HCT116 (cell line): Measurements from ENCODE around the gene TNPO1. TPM values are rescaled to one million over a fixed set of nuclear protein-coding genes. Genes with fewer than 3 reads are reported as not detected.

ENCODE experiments used
- ATAC-seq: fragments of 200-7000 bp; cut with Tn5 transposase; 2 replicates; pipeline ENCODE4 v1.9.1; 2020; ENCODE audit warnings: mild to moderate bottlenecking, moderate library complexity
- BruUV-seq: library from RNA; stranded (reverse); fragments of 400-500 nt; replicated peaks from 2 replicates; lab custom pipeline; 2021; lab: Mats Ljungman, UMichigan
- CTCF ChIA-PET: fragments of 300-600 bp; sonication (Branson Sonifier 250); formaldehyde crosslinking; loops from one replicate; lab custom pipeline; 2021; ENCODE audit warnings: antibody characterized with exemption; lab: Charles Lee
- POLR2A ChIA-PET: fragments of 300-600, 350-600 bp; sonication (Branson Sonifier 250); formaldehyde crosslinking; loops from one replicate; lab custom pipeline; 2021; ENCODE audit warnings: antibody characterized with exemption; lab: Charles Lee
- RAD21 ChIA-PET, 2 experiments: fragments of 300-600 bp; sonication (Branson Sonifier 250); formaldehyde crosslinking; loops; one replicate each; lab custom pipeline; 2023; ENCODE audit warnings: low total read pairs in 2 of 2; ENCODE audit not compliant: uncharacterized antibody in 2 of 2, unreplicated experiment in 2 of 2, low non-redundant PET in 1 of 2; lab: Charles Lee
- DNase-seq: peaks from one replicate; pipeline ENCODE4 v3.0.0-alpha.2; 2010; ENCODE audit warnings: low read depth, low spot score
- H2AFZ ChIP-seq: fragments of 200-600 bp; shearing (Covaris generic), sonication (generic); 2 replicates; pipeline ENCODE4 v1.6.1; 2017; ENCODE audit warnings: low read depth, mixed run types, mixed read lengths, antibody characterized with exemption, low read length; ENCODE audit not compliant: poor library complexity, severe bottlenecking
- H3K27ac ChIP-seq: 2 replicates; pipeline ENCODE4 v1.5.1; 2012; ENCODE audit warnings: low read depth, low read length
- H3K27me3 ChIP-seq: fragments of 200-600 bp; sonication (generic); 2 replicates; pipeline ENCODE4 v1.6.1; 2016; ENCODE audit warnings: mixed run types, low read length, mixed read lengths; ENCODE audit not compliant: insufficient read depth
- H3K36me3 ChIP-seq, 2 experiments: fragments of 200-500 bp in 1 of 2; fragments of 200-600 bp in 1 of 2; sonication (Bioruptor generic) in 1 of 2; sonication (generic) in 1 of 2; 2 replicates each; pipeline versions ENCODE4 v1.5.1 to v1.6.1; 2014 to 2016; ENCODE audit warnings: low read length in 2 of 2, inconsistent platforms in 1 of 2, mixed read lengths in 1 of 2, mixed run types in 1 of 2; ENCODE audit not compliant: insufficient read depth in 2 of 2, control insufficient read depth in 1 of 2
- H3K4me1 ChIP-seq, 2 experiments: fragments of 200-600 bp in 1 of 2; sonication (generic) in 1 of 2; 2 replicates each; pipeline versions ENCODE4 v1.5.1 to v1.6.1; 2012 to 2017; ENCODE audit warnings: low read length in 2 of 2, inconsistent platforms in 1 of 2, mild to moderate bottlenecking in 1 of 2, mixed read lengths in 1 of 2, mixed run types in 1 of 2, moderate library complexity in 1 of 2; ENCODE audit not compliant: insufficient read depth in 2 of 2, control insufficient read depth in 1 of 2
- H3K4me2 ChIP-seq: fragments of 200-600 bp; sonication (generic); 2 replicates; pipeline ENCODE4 v1.6.1; 2017; ENCODE audit warnings: mixed run types, low read length, mixed read lengths
- H3K4me3 ChIP-seq, 2 experiments: fragments of 200-600 bp in 1 of 2; sonication (generic) in 1 of 2; replicated peaks in 1 of 2; 2 replicates each; pipeline ENCODE4 v1.5.1; 2011 to 2016; ENCODE audit warnings: low read length in 2 of 2, control low read depth in 1 of 2, low read depth in 1 of 2, mild to moderate bottlenecking in 1 of 2, mixed read lengths in 1 of 2, mixed run types in 1 of 2
- H3K79me2 ChIP-seq: fragments of 200-600 bp; sonication (generic); 2 replicates; pipeline ENCODE4 v1.6.1; 2017; ENCODE audit warnings: mild to moderate bottlenecking, mixed run types, low read length, moderate library complexity, mixed read lengths; ENCODE audit not compliant: insufficient read depth
- H3K9ac ChIP-seq: fragments of 200-600 bp; sonication (generic); 2 replicates; pipeline ENCODE4 v1.6.1; 2016; ENCODE audit warnings: low read length, mixed read lengths
- H3K9me2 ChIP-seq: fragments of 200-600 bp; sonication (generic), shearing (Covaris generic); 2 replicates; pipeline ENCODE4 v1.6.1; 2017; ENCODE audit warnings: mixed run types, mild to moderate bottlenecking, moderate library complexity; ENCODE audit not compliant: insufficient read depth
- H3K9me3 ChIP-seq, 2 experiments: fragments of 200-500 bp in 1 of 2; fragments of 200-600 bp in 1 of 2; sonication (Bioruptor generic) in 1 of 2; sonication (generic) in 1 of 2; 2 replicates each; pipeline ENCODE4 v1.6.1; 2014 to 2017; ENCODE audit warnings: low read length in 2 of 2, mixed read lengths in 2 of 2, inconsistent platforms in 1 of 2, low read depth in 1 of 2, mild to moderate bottlenecking in 1 of 2, mixed run types in 1 of 2, moderate library complexity in 1 of 2; ENCODE audit not compliant: control insufficient read depth in 1 of 2, insufficient read depth in 1 of 2
- H4K20me1 ChIP-seq: fragments of 200-600 bp; sonication (generic), shearing (Covaris generic); 2 replicates; pipeline ENCODE4 v1.6.1; 2017; ENCODE audit warnings: mixed run types, mild to moderate bottlenecking, moderate library complexity; ENCODE audit not compliant: insufficient read depth
- CEBPB ChIP-seq: IDR thresholded peaks from 2 replicates; pipeline ENCODE4 v1.6.1; 2012; ENCODE audit warnings: low read depth
- CTCF ChIP-seq, 3 experiments: fragments of 200-600 bp in 1 of 3; sonication (generic) in 1 of 3; IDR thresholded peaks in 2 of 3; conservative IDR thresholded peaks in 1 of 3; 2 replicates each; pipeline ENCODE4 v1.5.1; 2012 to 2017; ENCODE audit warnings: low read depth in 2 of 3, low read length in 2 of 3, antibody characterized with exemption in 1 of 3, borderline replicate concordance in 1 of 3, control low read depth in 1 of 3, mild to moderate bottlenecking in 1 of 3, mixed read lengths in 1 of 3, mixed run types in 1 of 3, moderate library complexity in 1 of 3; ENCODE audit not compliant: insufficient read depth in 1 of 3
- EZH2phosphoT487 ChIP-seq: fragments of 200-600 bp; IDR thresholded peaks from 2 replicates; pipeline ENCODE4 v1.6.1; 2018; ENCODE audit warnings: antibody characterized with exemption, borderline replicate concordance
- FOSL1 ChIP-seq: IDR thresholded peaks from 2 replicates; pipeline ENCODE4 v1.6.1; 2012; ENCODE audit warnings: low read depth
- JUND ChIP-seq: IDR thresholded peaks from 2 replicates; pipeline ENCODE4 v1.6.1; 2012
- RAD21 ChIP-seq: IDR thresholded peaks from 2 replicates; pipeline ENCODE4 v1.6.1; 2012; ENCODE audit warnings: low read depth, mild to moderate bottlenecking
- REST ChIP-seq: IDR thresholded peaks from 2 replicates; pipeline ENCODE4 v1.6.1; 2012; ENCODE audit warnings: low read depth
- ZBTB33 ChIP-seq: IDR thresholded peaks from 2 replicates; pipeline ENCODE4 v1.6.1; 2011; ENCODE audit warnings: mild to moderate bottlenecking, low read length, moderate library complexity; ENCODE audit not compliant: insufficient replicate concordance; ENCODE audit errors: extremely low read depth
- intact Hi-C: fragments of 100-400 bp; cut with micrococcal nuclease; formaldehyde crosslinking; loops from 2 replicates; pipeline ENCODE4 v1.10.0; 2022
- total RNA-seq: library from RNA; stranded (reverse); gene quantifications from one replicate; pipeline ENCODE4 v1.2.1, GENCODE V29; 2021; ENCODE audit not compliant: unreplicated experiment

TNPO1 gene
- total RNA-seq, 1 experiment from 2014 or later: 104 TPM

- H3K9me3 ChIP-seq: no peaks in the 10 kb centered on the region
- H3K9me2 ChIP-seq: no peaks in the 10 kb centered on the region
- POLR2A ChIA-PET: no interaction called here
- no peak overlapping the region for H3K4me3 ChIP-seq
- peaks cover 7% of the 10 kb centered on the region for H3K79me2 ChIP-seq
- no TSS peak for BruUV-seq
- intact Hi-C loops: no loop called here
- no peaks in the 10 kb centered on the region for H3K36me3 ChIP-seq
- TF ChIP-seq ZBTB33 (no peak), REST (no peak), FOSL1 (no peak), EZH2phosphoT487 (no peak), CTCF (IDR thresholded peaks at IDR 0.05 in 2 of 3, conservative IDR thresholded peaks at IDR 0.05 in 1 of 3; ENCODE audit: borderline replicate concordance in 1 of 3, insufficient read depth in 1 of 3, low read depth in 2 of 3, low read length in 2 of 3) (peak; percentile 19 to 45 (median 40); a peak in 3 of 6 replicates), CEBPB (no peak), RAD21 (peak; percentile 59), JUND (no peak)
- H3K27ac ChIP-seq: no peak overlapping the region
- H4K20me1 ChIP-seq: no peaks in the 10 kb centered on the region
- no peak overlapping the region for H2AFZ ChIP-seq
- RAD21 ChIA-PET: interaction anchor here in 1 of 2 experiments (0.7 kb wide), 1 partner anchor 26 kb away, joined by 5 read pairs; no protein-coding TSS in a partner anchor
- H3K4me1 ChIP-seq: peaks cover 12 to 33% of the 10 kb centered on the region in 2 experiments
- no peak overlapping the region for H3K9ac ChIP-seq
- no peaks in the 10 kb centered on the region for H3K27me3 ChIP-seq
- peak overlapping the region; percentile 2; the same call in 1 of the 2 replicates for H3K4me2 ChIP-seq
- DNase-seq: peak; percentile 32
- ATAC-seq: peak; percentile 83
- CTCF ChIA-PET: interaction anchor here (1.4 kb wide), 1 partner anchor 231 kb away, joined by 5 read pairs; no protein-coding TSS in a partner anchor
Observed at GRCh38 chr5:72842816-72843215, 26.4 kb downstream of the TNPO1 start.
